ENCODE results near the gene MSI2.

GRCh38 chr17:57609125-57609877 lies 353.0 kb downstream of the MSI2 start:
- TF ChIP-seq CTCF (IDR thresholded peaks at IDR 0.05), result no peak
- no peak for TF ChIP-seq POLR2A (IDR thresholded peaks at IDR 0.05)

Measured in thyroid gland (tissue), 4 donors.